ENCODE data around the gene CASP10. TPM values are rescaled to one million over a fixed set of nuclear protein-coding genes. Genes with fewer than 3 reads are reported as not detected.

CASP10 gene
- total and polyA plus RNA-seq, 2 of the 8 experiments (the other 6 are each of a cell fraction or from before 2014, with no cell fraction given), result 2.3 to 4.0 TPM

DNA sequence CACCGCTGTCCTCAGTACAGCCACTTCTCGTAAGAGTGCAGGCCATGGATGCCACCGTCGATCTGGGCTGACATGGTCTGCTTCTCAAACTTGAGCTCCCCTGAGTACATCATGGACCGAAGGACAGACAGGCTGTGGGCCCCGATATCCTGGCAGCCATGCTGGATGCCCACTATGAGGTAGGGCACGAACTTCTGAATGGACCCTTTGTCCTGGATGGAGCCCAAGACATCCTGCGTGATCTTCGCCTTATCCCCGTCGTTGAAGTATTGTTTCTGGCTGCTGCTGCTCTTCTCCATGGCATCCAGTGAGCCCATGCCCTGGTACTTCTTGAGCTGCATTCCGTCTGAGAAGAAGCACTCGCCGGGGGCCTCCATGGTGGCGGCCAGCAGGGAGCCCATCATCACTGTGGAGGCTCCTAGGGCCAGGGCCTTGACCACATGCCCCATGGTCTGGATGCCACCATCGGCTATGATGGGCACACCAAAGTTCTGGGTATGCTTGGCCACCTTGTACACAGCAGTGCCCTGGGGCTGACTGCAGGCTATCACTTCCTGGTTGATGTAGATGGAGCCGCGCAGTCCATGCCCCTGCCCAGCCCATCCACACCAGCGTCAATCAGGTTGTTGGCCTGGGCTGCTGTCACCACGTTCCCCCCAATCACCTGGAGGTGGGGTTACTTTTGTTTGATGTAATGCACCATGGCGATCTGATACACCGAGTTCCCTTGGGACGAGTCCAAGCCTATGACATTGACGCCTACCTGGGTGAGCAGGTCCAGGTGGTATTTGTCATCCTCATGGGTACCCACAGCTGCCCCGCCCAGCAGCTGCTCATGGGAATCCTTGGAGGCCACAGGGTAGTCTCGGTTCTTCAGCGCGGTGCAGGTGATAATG, 45.2 kb upstream of the CASP10 start:
- Histone ChIP-seq H4K5ac (ENCODE audit: insufficient read length, low read depth, low read length) (no peak overlapping the region), H3K14ac (ENCODE audit: insufficient read length) (no peak overlapping the region), H3K9me3 (ENCODE audit: insufficient read depth in 2 of 2, low read depth in 1 of 2, low read length in 1 of 2) (no peaks in the 10 kb centered on the region; a peak in 1 of 4 replicates), H3K27ac (ENCODE audit: low read depth, low read length) (no peak overlapping the region), H4K20me1 (replicated peaks in 1 of 2; ENCODE audit: control insufficient read depth in 1 of 2, insufficient read depth in 2 of 2, low read length in 2 of 2) (no peaks in the 10 kb centered on the region), H4K8ac (ENCODE audit: extremely low read depth, insufficient read depth, low read length) (no peak overlapping the region), H3K4ac (replicated peaks; ENCODE audit: insufficient read length, low read depth, low read length) (no peak overlapping the region), H2BK5ac (ENCODE audit: low read depth, low read length) (no peak overlapping the region), H3K79me2 (ENCODE audit: control insufficient read depth in 1 of 2, insufficient read depth in 2 of 2, low read length in 2 of 2) (no peaks in the 10 kb centered on the region), H3K79me1 (ENCODE audit: low read depth, low read length) (no peaks in the 10 kb centered on the region), H4K91ac (replicated peaks; ENCODE audit: insufficient read length, low read length) (no peak overlapping the region), H3K23ac (ENCODE audit: insufficient read length) (no peak overlapping the region), H3K18ac (ENCODE audit: extremely low read depth, low read length) (no peak overlapping the region), H3K9ac (replicated peaks in 1 of 4; ENCODE audit: extremely low read depth in 1 of 4, low read depth in 3 of 4, low read length in 3 of 4) (no peak overlapping the region), H2BK20ac (ENCODE audit: low read length) (no peak overlapping the region), H2AK5ac (ENCODE audit: low read depth, low read length) (no peak overlapping the region), H3K27me3 (replicated peaks in 1 of 4; ENCODE audit: control insufficient read depth in 3 of 4, extremely low read depth in 1 of 4, insufficient read depth in 3 of 4, low read length in 3 of 4) (no peaks in the 10 kb centered on the region), H3K4me1 (replicated peaks in 1 of 4; ENCODE audit: control insufficient read depth in 3 of 4, insufficient read depth in 4 of 4, low read length in 3 of 4) (peaks cover 0 to 3% (median 0%) of the 10 kb centered on the region in 4 experiments; a peak in 2 of 7 replicates), H2BK12ac (ENCODE audit: low read depth, low read length) (no peak overlapping the region), H2AFZ (ENCODE audit: low read length) (no peak overlapping the region), H3K56ac (replicated peaks; ENCODE audit: insufficient read length, low read depth, low read length) (no peak overlapping the region), H3K36me3 (ENCODE audit: control insufficient read depth in 2 of 4, insufficient read depth in 4 of 4, low read length in 3 of 4) (peaks cover 0 to 2% (median under 1%) of the 10 kb centered on the region in 4 experiments; a peak in 2 of 8 replicates), H3K4me2 (ENCODE audit: insufficient read depth in 1 of 2, low read depth in 2 of 2, low read length in 2 of 2) (no peak overlapping the region), H3K4me3 (ENCODE audit: extremely low read depth in 1 of 4, insufficient read depth in 2 of 4, low read depth in 3 of 4, low read length in 4 of 4) (no peak overlapping the region), H2BK120ac (replicated peaks; ENCODE audit: low read depth, low read length) (no peak overlapping the region), H3K23me2 (ENCODE audit: low read depth, low read length) (no peaks in the 10 kb centered on the region), H2BK15ac (ENCODE audit: low read length) (no peak overlapping the region)
- FAIRE-seq (no peak), DNase-seq (ENCODE audit: low read depth in 1 of 2, low spot score in 2 of 2) (no peak)
- ChIA-PET POLR2A (ENCODE audit: partially characterized antibody) (interaction anchor here (1.1 kb wide), 1 partner anchor 20 kb away, joined by 4 read pairs; no protein-coding TSS in a partner anchor), CTCF (ENCODE audit: partially characterized antibody) (interaction anchor here (1.2 to 1.7 kb wide), 2 partner anchors 22 to 40 kb away, joined by 3 to 5 read pairs; no protein-coding TSS in a partner anchor)
- WGBS, 2 experiments (ENCODE audit: extremely low coverage in 1 of 2, insufficient coverage in 1 of 2, insufficient read length in 1 of 2, insufficient replicate concordance in 2 of 2, low coverage in 1 of 2, low lambda C conversion rate in 2 of 2, missing lambda C conversion rate in 1 of 2), result 95% methylated on average over 28 of the region's 28 CpGs; no CpG with 5 or more reads in 1 of the 2 experiments
- TF ChIP-seq NANOG (IDR thresholded peaks at IDR 0.05; ENCODE audit: insufficient read depth, low read depth, low read length, poor library complexity, severe bottlenecking) (no peak), GABPA (IDR thresholded peaks at IDR 0.05; ENCODE audit: borderline replicate concordance, insufficient read depth, low read length) (no peak), HDAC6 (IDR thresholded peaks at IDR 0.05; ENCODE audit: low read depth, low read length) (no peak), ASH2L (IDR thresholded peaks at IDR 0.05; ENCODE audit: low read length) (no peak), TEAD4 (IDR thresholded peaks at IDR 0.05; ENCODE audit: low read depth, low read length) (no peak), BRCA1 (IDR thresholded peaks at IDR 0.05; ENCODE audit: low read depth, low read length) (no peak), TBP (IDR thresholded peaks at IDR 0.05; ENCODE audit: low read depth, low read length) (no peak)
- TF ChIP-seq, protein P1, sequence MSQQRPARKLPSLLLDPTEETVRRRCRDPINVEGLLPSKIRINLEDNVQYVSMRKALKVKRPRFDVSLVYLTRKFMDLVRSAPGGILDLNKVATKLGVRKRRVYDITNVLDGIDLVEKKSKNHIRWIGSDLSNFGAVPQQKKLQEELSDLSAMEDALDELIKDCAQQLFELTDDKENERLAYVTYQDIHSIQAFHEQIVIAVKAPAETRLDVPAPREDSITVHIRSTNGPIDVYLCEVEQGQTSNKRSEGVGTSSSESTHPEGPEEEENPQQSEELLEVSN (IDR thresholded peaks at IDR 0.05), result no peak
- TF ChIP-seq, protein P2, sequence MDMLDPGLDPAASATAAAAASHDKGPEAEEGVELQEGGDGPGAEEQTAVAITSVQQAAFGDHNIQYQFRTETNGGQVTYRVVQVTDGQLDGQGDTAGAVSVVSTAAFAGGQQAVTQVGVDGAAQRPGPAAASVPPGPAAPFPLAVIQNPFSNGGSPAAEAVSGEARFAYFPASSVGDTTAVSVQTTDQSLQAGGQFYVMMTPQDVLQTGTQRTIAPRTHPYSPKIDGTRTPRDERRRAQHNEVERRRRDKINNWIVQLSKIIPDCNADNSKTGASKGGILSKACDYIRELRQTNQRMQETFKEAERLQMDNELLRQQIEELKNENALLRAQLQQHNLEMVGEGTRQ (IDR thresholded peaks at IDR 0.05; ENCODE audit: low read length), result no peak
- TF ChIP-seq, protein P3, sequence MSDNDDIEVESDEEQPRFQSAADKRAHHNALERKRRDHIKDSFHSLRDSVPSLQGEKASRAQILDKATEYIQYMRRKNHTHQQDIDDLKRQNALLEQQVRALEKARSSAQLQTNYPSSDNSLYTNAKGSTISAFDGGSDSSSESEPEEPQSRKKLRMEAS (IDR thresholded peaks at IDR 0.05), result no peak

Measured in H1 (cell line).